GM18861 (cell line): ENCODE measurements around the gene BEST4.
"Not testable (repeated sequence)": the region's sequence is repeated elsewhere in the genome, so short reads cannot be mapped to it uniquely, and the experiment has no call there.

Source experiments
- ATAC-seq: cut with Tn5 transposase; IDR thresholded peaks from one replicate; pipeline ENCODE4 v1.9.1; 2021; ENCODE audit not compliant: unreplicated experiment

The BEST4 gene

DNA sequence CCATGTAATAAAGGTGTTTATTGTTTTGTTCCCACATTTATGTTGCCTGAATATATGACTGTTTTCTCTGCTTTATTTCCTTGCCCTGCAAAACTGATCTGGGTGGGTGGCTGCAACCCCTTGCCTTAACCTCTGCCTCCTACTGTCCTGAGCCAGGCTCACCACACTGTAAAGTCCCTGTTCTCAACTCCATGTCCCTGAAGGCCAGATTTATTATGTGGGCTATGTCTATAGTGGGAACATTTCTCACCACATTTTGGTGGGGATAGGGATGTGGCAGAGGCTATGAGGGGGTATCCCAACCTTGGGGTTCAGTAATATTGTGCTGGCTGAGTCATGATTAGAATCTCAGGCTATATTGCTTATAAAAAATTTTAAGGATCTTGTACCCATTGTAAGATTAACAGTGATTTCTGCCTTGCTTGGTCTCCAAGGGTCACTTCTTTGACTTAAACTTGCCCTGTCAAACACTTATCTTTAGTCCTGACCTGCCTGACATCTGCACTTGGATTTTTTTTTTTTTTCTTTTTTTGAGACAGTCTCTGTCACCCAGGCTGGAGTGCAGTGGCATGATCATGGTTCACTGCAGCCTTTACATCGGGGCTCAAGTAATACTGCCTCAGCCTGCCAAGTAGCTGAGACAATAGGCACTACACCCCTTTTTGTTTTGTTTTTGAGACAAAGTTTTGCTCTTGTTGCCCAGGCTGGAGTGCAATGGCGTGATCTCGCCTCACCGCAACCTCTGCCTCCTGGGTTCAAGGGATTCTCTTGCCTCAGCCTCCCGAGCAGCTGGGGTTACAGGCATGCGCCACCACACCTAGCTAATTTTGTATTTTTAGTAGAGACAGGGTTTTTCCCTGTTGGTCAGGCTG, 9.0 kb downstream of the BEST4 start:
- ATAC-seq, result no peak

DNA sequence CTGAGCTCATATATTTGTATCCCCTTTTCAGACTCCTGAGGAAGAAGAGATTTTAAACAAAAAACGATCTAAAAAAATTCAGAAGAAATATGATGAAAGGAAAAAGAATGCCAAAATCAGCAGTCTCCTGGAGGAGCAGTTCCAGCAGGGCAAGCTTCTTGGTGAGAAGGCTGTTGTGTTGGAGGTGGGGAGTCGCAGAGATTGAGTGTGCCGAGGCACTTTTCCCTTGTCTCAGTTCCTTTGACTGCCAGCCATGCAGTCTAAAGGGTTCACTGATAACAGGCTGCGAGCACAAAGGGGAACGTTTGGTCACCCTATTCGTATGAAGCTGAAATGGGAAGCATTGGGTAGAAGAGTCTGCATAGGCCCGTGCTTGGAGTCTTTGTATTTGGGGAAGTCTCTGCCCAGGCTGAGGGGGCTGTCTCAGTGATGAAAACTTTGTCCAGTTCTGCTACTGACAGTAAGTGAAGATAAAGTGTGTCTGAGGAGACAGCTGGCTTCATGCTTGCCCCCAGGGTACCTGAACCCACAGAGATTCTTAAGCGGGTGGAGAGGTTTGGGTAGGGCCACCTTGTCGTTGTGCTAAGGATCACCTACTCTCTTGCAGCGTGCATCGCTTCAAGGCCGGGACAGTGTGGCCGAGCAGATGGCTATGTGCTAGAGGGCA, 9.9 kb downstream of the BEST4 start:
- no peak for ATAC-seq

DNA sequence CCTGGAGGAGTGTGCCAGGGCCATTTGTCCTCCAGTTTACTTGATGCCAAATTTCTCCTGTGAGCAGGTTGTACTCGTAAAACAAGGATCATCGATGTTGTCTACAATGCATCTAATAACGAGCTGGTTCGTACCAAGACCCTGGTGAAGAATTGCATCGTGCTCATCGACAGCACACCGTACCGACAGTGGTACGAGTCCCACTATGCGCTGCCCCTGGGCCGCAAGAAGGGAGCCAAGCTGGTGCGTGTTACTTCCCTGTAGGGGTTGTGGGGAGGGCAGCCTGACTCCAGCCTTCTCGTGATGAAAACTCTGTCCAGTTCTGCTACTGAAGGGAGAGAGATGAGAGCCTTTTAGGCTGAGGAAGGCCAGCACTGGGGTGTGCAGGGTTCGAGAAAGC, 10.4 kb downstream of the BEST4 start:
- no peak for ATAC-seq

DNA sequence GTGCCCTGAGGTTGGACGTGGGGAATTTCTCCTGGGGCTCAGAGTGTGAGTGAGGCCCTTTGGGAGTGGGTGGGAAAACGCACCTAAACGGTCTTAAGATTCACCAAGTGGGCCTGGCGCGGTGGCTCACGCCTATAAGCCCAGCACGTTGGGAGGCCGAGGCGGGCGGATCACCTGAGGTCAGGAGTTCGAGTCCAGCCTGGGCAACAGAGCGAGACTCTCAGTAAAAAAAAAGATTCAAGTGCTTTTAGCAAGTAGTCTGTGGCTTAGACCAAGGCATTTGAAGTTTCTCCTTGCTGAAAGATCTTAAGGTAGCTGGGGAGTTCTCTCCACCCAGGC, 11.3 kb downstream of the BEST4 start:
- ATAC-seq, result no peak

DNA sequence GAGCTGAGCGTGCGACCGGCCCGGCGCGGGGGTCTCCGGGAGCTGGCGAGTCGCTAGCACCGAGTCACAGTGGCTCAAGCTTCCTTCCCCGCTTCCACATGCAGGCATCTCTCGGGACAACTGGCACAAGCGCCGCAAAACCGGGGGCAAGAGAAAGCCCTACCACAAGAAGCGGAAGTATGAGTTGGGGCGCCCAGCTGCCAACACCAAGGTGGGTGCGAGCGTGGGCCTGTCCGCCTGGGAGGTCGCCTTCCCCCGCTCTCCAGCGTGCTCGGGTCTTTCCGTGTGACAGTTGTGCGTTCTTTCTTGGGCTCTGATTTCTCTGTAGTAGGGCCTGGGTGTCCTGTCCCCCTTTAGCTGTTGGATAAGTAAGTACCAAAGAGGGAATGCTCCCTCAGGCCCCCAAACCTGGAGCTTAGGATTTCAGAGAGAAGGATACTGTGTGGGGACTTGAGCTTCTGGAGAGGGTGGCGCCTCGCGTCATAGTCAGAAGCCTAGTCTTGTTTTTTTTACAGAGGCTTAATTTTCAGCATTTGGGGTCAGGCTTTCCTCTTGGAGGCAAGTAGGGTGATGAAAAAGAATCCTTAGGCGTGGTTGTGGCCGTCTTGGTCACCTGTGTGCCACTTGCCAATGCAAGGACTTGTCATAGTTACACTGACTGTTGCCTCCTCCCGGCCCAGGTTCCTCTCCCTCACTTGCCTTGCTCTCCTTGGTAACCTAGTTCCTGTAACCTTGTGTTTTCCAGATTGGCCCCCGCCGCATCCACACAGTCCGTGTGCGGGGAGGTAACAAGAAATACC, 11.8 kb downstream of the BEST4 start:
- ATAC-seq, result no peak

DNA sequence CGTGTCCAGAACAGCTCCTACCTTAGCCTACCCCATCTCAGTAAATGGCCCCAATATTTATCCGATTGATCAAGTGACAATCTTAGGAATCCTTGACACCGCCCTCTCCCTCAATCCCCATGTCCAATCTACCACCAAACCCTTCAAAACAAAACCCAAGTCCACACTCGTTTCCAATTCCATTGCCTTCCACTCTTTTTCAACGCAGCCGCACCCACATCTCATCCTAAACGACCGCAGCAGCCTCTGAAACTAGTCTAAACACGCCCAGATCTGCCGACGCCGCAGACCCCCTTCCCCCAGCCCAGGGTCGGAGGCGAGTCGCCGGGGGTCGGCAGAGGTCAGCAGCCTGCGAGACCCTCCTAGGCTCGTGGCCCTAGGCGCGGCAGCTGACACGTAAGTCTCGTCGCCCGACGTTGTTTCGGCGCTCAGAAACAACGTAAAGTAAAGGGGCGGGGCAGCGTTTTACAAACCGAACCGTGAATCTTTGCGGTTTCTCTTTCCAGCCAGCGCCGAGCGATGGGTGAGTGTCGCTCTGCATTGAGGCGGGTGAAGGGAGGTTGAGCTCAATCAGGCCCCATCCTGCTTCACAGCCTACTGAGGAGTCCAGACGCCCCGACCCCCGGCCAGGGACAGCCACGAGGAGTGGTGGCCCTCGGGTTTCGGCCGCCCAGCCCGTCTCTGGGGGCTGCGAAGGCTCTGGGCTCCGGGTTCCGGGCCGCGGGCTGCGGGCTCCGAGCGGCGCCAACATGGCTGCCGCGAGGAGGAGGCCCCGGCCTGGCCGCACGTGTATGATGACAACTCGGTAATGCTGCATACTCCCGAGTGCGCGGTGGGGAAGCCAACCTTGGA, 12.7 kb downstream of the BEST4 start, which contains the start of gene RPS8:
RPS8 (plus strand) TSS at position 463 of the 852 bp plus-strand sequence; CDS start at position 520, 57 bp downstream.
- peak; percentile 69 for ATAC-seq

DNA sequence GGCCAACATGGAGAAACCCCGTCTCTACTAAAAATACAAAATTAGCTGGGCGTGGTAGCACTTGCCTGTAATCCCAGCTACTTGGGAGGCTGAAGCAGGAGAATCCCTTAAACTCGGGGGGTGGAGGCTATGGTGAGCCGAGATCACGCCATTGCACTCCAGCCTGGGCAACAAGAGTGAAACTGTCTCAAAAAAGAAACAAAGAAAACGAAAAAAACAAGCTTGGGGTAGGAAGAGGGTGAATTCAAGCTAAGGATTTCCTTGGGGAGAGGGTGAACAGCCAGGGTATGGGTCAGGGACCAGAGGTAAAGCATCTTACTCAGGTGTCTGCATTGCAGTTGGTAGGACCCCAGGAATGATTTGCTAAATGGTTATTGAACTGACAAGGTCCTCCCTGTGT, 21.5 kb downstream of the BEST4 start:
- not testable (repeated sequence) for ATAC-seq

DNA sequence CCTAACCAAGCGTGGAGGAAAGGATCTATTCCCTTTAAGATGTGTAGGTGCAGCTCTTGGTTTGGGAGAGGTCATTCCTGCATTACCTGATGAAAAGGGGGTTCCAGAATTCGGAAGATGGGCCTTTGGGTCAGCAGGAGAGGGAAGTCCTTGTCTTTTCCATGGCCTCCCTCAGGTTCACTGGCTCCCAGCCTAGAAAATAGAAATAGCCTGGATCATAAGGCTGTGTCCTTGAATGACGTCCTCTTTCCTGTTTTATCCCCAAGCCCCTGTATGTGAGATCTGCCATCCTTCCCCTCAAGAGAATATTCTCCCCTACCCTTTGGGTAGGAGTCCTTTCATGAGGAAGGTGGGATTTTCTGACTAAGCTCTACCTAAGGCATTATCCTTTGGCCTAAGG, 27.1 kb downstream of the BEST4 start:
- no peak for ATAC-seq

DNA sequence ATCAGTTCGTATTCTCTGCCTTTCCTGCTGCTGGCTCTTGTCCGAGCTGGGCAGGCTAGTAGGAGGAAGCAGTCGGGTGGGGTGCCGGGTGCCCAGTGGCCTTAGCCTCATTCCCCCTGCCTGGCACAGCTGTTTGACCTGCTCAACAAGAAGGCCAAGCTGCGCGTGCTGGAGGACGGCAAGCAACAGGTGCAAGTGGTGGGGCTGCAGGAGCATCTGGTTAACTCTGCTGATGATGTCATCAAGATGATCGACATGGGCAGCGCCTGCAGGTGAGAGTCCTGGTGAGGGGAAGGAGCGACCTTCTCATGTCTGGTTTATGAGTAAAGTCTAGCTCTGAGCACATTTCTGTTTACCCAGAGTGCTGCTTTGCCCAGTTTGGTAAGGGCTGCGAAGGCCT, 28.9 kb downstream of the BEST4 start:
- ATAC-seq, result no peak

DNA sequence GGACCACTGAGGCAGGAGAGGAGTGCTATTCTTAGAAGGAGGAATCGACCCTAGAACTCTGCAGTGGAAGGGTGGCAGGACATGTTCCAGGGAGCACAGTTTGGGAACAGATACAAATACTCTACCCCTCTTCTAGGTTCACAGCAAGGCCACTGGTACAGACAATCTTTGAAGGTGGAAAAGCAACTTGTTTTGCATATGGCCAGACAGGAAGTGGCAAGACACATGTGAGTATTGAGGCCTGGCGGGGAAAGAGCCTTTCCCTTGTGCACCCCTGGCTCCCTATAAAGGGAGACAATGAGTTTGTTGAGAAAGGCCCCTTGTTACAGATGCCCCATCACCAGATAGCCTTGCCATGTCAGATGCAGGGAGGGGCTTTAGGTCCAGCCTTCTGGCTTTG, 30.6 kb downstream of the BEST4 start:
- peak; percentile 64 for ATAC-seq

DNA sequence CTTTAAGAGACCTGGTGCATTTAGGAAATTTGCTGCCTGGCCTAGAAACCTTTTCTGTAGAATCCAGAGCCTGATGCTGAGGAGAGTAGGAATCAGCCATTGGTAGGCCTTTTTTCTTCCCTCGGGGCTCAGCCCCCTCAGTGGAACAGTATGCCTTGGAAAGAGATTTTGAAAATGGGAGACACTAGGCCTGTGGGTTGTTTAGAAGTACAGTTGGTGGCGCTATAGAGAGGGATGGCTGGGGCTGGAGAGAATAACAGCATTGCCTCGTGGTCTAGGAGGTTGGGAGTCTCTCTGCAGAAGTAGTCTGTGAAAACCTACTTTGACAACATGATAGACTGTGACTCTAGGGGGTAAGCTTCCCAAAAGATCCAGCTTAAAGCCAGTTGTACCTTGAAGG, 40.1 kb downstream of the BEST4 start:
- ATAC-seq, result no peak

DNA sequence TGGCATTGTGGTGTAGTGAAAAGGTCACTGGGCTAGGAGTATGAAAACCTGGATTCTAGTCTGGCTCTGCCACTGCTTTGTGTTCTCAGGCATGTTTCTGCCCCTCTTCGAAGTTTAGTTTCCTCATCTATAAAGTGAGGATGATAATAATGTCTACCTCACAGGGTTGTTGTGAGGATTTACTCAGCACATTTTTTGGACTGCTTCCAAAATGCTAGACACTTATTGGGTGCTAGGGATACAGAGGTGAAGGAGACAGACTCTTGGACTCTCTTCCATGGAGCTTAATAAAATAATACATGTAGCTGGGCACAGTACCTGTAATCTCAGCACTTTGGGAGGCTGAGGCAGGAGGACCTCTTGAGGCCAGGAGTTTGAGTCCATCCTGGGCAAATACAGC, 44.8 kb downstream of the BEST4 start:
- no peak for ATAC-seq

DNA sequence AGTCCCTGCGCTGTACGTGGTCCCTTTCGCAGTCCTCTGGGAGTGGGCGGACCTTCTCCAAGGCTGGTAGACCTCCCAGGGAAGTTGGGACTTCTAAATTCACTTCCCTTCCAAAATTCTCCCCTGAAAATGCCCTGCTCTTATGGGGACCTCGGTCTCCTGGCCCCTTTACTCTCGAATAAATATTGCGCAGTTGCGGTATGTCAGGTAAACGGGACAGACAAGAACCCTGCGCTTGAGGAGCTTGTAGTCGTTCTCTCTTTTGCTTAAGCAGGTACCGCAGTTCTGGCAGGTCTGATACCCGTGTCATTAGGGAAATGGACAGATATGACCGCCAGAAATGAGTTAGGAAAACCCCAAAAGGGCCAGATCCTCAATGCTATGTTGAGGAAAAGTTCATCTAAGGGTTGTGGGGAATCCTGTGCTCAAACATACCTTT, 47.8 kb downstream of the BEST4 start:
- no peak for ATAC-seq

DNA sequence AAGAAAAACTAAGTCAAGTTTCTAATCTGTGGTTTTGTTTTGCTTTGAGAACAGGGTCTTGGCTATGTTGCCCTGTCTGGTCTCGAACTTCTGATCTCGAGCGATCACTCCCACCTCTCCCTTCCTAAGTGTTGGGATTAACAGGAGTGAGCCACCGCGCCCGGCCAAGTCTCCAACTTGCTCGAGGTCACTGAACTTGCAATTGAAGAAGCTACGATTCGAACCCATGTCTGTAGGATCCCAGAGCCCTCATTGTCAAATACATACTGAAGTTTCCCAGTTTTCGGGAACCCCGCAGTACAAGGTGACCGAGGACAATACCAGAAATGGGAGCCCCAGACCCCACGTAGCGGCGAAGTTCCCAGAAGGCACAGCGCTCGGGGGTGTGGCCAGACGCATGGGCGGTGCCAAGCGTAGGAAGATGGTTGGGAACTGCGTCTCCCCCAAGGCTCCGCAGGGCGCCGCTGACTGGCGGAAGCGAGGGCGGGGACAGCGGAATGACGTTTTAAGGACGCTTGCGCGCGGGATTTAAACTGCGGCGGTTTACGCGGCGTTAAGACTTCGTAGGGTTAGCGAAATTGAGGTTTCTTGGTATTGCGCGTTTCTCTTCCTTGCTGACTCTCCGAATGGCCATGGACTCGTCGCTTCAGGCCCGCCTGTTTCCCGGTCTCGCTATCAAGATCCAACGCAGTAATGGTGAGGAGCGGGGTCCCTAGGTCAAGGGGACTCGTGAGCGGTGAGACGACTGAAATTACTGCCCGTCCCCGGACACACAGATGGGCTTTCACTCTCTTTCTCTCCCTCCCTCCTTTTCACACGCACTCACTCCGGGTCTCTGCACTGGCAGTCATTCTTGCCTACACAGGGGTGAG, 48.4 kb downstream of the BEST4 start, which contains the start of gene KIF2C:
KIF2C (plus strand) TSS at position 531 of the 872 bp plus-strand sequence; CDS start at position 627, 96 bp downstream.
- peak; percentile 96 for ATAC-seq

DNA sequence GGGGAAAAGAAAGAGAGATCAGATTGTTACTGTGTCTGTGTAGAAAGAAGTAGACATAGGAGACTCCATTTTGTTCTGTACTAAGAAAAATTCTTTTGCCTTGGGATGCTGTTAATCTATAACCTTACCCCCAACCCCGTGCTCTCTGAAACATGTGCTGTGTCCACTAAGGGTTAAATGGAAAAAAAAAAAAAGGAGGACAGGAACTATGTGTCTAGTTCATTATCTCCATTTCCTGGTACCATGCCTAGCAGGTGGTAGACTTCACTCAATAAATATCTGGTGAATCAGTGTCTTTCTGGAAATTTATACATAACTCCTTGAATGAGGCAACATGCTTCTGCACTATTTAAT, 49.0 kb downstream of the BEST4 start:
- not testable (repeated sequence) for ATAC-seq

DNA sequence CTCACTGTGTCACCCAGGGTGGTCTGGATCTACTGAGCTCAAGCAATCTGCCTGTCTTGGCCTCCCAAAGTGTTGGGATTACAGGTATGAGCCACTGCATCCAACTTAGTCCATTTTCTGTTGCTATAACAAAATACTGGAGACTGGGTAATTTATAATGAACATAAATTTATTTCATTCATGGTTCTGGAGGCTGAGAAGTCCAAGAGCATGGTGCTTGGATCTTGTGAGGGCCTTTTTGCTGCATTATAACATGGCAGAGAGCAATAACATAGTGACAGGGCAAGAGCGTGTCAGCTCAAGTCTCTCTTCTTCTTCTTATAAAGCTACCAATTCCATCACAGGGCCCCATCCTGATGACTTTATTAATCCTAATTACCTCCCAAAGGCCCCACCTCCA, 52.0 kb downstream of the BEST4 start:
- ATAC-seq, result no peak

DNA sequence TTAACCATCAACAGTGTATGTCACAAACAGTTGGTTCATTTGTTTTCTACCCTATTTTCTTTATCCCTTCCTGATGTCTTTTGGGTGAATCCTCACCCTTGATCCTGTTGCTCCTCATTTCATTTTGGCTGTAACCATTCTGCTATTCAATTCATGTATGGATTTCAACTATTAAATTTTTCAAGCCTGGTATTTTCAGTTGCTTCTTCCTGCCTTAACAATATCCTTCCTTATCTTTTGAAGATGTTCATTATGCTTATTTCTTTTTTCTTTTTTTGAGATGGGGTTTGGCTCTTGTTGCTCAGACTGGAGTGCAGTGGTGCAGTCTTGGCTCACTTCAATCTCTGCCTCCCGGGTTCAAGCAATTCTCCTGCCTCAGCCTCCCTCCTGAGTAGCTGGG, 54.2 kb downstream of the BEST4 start:
- no peak for ATAC-seq
